ENCODE data around the gene FLYWCH2. TPM values are rescaled to one million over a fixed set of nuclear protein-coding genes. Genes with fewer than 3 reads are reported as not detected.
"Not testable (repeated sequence)": the region's sequence is repeated elsewhere in the genome, so short reads cannot be mapped to it uniquely, and the experiment has no call there.

FLYWCH2 gene
- total and polyA plus RNA-seq, 2 of the 13 experiments (the other 11 are each of a cell fraction or from before 2014, with no cell fraction given): 16.9 to 19.8 TPM

DNA sequence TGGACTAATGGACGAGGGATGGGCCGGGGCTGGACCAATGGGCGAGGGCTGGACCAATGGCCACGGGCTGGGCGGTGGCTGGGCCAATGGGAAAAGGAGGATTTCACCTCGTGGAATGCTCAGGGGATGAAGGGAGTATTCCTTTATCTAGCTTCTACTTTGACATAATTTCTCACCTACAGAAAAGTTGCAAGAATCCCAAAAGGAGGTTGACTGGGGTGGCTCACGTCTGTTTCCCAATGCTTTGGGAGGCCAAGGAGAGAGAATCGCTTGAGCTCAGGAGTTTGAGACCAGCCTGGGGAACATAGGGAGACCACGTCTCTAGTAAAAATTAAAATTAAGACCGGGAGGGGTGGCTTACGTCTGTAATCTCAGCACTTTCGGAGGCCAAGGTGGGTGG is 23.0 kb downstream of the FLYWCH2 start (continued):
- 0 out of 2 replicates have a peak, but pooled peaks have one; percentile 36 for TF ChIP-seq SIN3A (IDR thresholded peaks at IDR 0.05; ENCODE audit: borderline replicate concordance, low read depth, low read length)
- 0 out of 2 replicates have a peak, but pooled peaks have one; percentile 3 for TF ChIP-seq FOXA3 (CRISPR knock-in tag; IDR thresholded peaks at IDR 0.05)
- 0 out of 2 replicates have a peak, but pooled peaks have one; percentile 3 for TF ChIP-seq SP5 (CRISPR knock-in tag; IDR thresholded peaks at IDR 0.05; ENCODE audit: borderline replicate concordance, low read depth)
- no peak for TF ChIP-seq TBX2 (CRISPR knock-in tag; IDR thresholded peaks at IDR 0.05; ENCODE audit: borderline replicate concordance)
- TF ChIP-seq CREM (IDR thresholded peaks at IDR 0.05): peak; percentile 18; the same call in 1 of the 2 replicates
- TF ChIP-seq CREM (CRISPR knock-in tag; IDR thresholded peaks at IDR 0.05): no peak
- no peak for TF ChIP-seq NCOA2 (CRISPR knock-in tag; IDR thresholded peaks at IDR 0.05)
- TF ChIP-seq THAP7 (CRISPR knock-in tag; IDR thresholded peaks at IDR 0.05): 0 out of 2 replicates have a peak, but pooled peaks have one; percentile 2
- peak; percentile 80 for TF ChIP-seq NFYC (CRISPR knock-in tag; IDR thresholded peaks at IDR 0.05)
- no peak for TF ChIP-seq PLSCR1 (CRISPR knock-in tag; IDR thresholded peaks at IDR 0.05; ENCODE audit: borderline replicate concordance)
- TF ChIP-seq ZNF569 (CRISPR knock-in tag; IDR thresholded peaks at IDR 0.05; ENCODE audit: borderline replicate concordance): no peak

- H3K79me2 ChIP-seq (ENCODE audit: insufficient read depth, low read length); H2AFZ ChIP-seq (ENCODE audit: low read length); H3K9me3 ChIP-seq (ENCODE audit: low read length); intact Hi-C loops (cut with micrococcal nuclease; ENCODE audit: unreplicated experiment); H3K36me3 ChIP-seq (replicated peaks in 1 of 2; ENCODE audit: control insufficient read depth in 1 of 2, insufficient read depth in 2 of 2, low read length in 2 of 2); FAIRE-seq; H3K9ac ChIP-seq (ENCODE audit: insufficient read depth, low read depth, low read length); ATAC-seq; H3K27me3 ChIP-seq (ENCODE audit: control insufficient read depth in 1 of 2, insufficient read depth in 2 of 2, low read length in 2 of 2); in situ Hi-C loops (cut with HindIII; ENCODE audit: extremely low pct_ligation_motif_present, low pct_unique_long_range_greater_than_20kb); H3K27ac ChIP-seq (ENCODE audit: extremely low read length, insufficient read depth, low read length); H4K20me1 ChIP-seq (ENCODE audit: insufficient read depth, low read length); BruUV-seq (replicated peaks): not testable (repeated sequence)
- peak; percentile 12 for DNase-seq (ENCODE audit: low spot score)
- TF ChIP-seq STAG1 (CRISPR knock-in tag; IDR thresholded peaks at IDR 0.05) (peak; percentile 25), RFX1 (IDR thresholded peaks at IDR 0.05) (peak; percentile 23; the same call in 1 of the 2 replicates), SAP130 (CRISPR knock-in tag; IDR thresholded peaks at IDR 0.05; ENCODE audit: low read depth) (peak; percentile 32; the same call in 1 of the 2 replicates), RAD21 (CRISPR knock-in tag; IDR thresholded peaks at IDR 0.05) (peak; percentile 56), CTCF (CRISPR knock-in tag; IDR thresholded peaks at IDR 0.05) (peak; percentile 54)
- 5% methylated on average over 16 of the region's 17 CpGs for WGBS (ENCODE audit: low lambda C conversion rate)
- ChIA-PET CTCF (ENCODE audit: low intra/inter-chr PET ratio, low total read pairs) (interaction anchor here (0.8 to 1.0 kb wide), 2 partner anchors 24 to 32 kb away, joined by 3 to 5 read pairs; partner anchors contain the start of gene FLYWCH2), POLR2A (interaction anchor here (2.1 to 3.5 kb wide), 3 partner anchors 24 to 40 kb away, joined by 9 to 96 read pairs (median 28); partner anchors contain the start of gene FLYWCH2)
- Histone ChIP-seq H3K4me3 (replicated peaks in 1 of 3; ENCODE audit: insufficient read depth in 1 of 3, low read depth in 2 of 3, low read length in 3 of 3) (peak overlapping the region in 1 of 3 experiments; percentile 60; a peak in 2 of 6 replicates), H3K4me2 (ENCODE audit: low read depth, low read length) (peak overlapping the region; percentile 84; the same call in 1 of the 2 replicates), H3K4me1 (ENCODE audit: insufficient read depth, low read length) (peaks cover 26% of the 10 kb centered on the region)
Observed at GRCh38 chr16:2907084-2907753, 24.2 kb downstream of the FLYWCH2 start.

All from HepG2 (cell line).